Measurements from ENCODE around the gene GCLM.

DNA sequence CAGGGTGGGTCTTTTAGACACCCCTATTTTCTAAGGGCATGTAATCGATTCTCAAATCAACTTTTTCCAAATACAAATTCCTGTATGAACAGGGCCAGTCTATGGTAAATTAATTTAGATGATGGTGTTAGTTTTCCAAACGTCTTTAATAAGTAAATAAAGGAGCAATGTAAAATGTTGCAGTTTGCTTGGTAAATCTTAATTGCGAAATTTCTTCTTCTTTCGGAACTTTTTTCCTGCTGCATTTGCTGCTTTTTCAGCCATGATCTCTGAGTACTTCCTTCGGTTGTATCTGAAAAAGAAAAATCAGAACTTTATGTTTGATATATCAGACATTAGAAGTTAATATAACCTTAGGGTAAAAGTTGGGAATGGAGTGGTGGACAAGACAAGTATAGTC is 39.6 kb downstream of the GCLM start:
- TF ChIP-seq GATA2 (IDR thresholded peaks at IDR 0.05; ENCODE audit: low read depth, low read length) (no peak), GATA3 (IDR thresholded peaks at IDR 0.05; ENCODE audit: low read depth, low read length) (no peak)

Measured in SH-SY5Y (cell line).